NCI-H2107 treated with DMSO at 0.1 percent for 48 hours (cell line): Measurements from ENCODE around the gene HOXA1.

Experiments used
- DNase-seq: peaks from one replicate; lab custom pipeline; 2025; ENCODE audit not compliant: unreplicated experiment; lab: John Stamatoyannopoulos, UW

The HOXA1 gene

GRCh38 chr7:27116962-27117886, 21.4 kb upstream of the HOXA1 start:
- no peak for DNase-seq

GRCh38 chr7:27116031-27116961, 20.5 kb upstream of the HOXA1 start:
- DNase-seq, result no peak

- no peak for DNase-seq
Observed at GRCh38 chr7:27115221-27116026, 19.6 kb upstream of the HOXA1 start.

DNA sequence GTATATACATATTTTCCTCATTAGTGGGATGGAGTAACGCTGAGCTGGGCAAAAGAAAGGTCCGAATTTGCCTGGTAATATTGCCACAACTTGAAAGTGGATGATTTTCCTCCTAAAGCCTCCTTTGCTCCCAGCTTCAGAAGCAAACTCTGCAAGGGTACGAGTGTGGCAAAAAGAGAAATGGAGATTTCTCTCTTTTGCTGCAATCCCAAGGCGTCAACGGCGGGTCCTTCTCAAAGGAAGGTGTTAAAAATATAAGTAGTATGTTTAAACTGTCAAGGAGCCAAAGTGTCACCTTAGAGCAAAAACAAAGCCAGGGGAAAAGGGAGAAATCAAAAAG, 19.1 kb upstream of the HOXA1 start:
- DNase-seq, result no peak

GRCh38 chr7:27113991-27114769, 18.4 kb upstream of the HOXA1 start:
- no peak for DNase-seq

- DNase-seq, result no peak
Observed at GRCh38 chr7:27112955-27113949, 17.5 kb upstream of the HOXA1 start.

DNA sequence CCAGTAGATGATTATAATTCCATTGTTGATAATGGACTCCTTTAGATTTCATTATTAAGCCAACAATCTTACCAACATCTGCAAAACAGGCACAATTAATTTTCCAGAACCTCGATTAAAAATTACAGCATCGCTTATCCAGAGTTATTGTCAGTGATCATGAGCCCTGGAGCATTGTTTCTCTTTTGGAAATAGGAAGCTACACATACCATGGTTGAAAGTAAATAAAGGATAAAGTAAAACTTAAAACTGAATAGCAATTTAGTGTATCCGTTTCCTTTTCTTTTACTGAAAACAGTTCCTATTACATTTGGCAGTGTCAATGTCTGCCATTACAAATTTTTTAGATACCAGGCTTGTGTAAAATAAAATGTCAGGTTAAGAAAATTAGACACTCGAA, 16.6 kb upstream of the HOXA1 start:
- no peak for DNase-seq

DNA sequence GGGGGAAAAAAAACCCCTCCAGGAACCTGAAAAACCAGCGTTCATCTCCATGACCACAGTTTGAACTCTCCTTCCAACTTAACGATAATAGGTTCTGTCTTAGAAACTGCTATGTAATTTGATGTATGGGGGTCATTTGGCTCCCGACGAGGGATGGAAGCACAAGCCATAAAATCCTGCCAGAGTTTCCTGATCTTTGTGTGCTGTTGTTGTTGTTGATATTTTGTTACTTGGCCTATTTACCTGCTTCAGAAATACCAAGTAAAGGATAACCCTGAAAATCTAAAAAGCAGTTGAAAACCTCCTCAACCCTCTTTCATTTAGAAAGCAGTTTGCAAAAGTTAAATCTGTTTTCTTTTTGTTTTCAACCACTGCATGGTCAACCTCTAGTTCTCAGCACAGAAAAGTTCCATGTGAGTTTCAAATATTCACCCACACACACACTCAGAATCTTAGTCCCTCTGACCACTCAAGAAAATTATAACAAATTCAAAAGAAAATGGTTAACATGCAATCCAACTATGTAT, 16.0 kb upstream of the HOXA1 start:
- DNase-seq, result no peak

- DNase-seq, result no peak
Observed at GRCh38 chr7:27111042-27111750, 15.4 kb upstream of the HOXA1 start.

DNA sequence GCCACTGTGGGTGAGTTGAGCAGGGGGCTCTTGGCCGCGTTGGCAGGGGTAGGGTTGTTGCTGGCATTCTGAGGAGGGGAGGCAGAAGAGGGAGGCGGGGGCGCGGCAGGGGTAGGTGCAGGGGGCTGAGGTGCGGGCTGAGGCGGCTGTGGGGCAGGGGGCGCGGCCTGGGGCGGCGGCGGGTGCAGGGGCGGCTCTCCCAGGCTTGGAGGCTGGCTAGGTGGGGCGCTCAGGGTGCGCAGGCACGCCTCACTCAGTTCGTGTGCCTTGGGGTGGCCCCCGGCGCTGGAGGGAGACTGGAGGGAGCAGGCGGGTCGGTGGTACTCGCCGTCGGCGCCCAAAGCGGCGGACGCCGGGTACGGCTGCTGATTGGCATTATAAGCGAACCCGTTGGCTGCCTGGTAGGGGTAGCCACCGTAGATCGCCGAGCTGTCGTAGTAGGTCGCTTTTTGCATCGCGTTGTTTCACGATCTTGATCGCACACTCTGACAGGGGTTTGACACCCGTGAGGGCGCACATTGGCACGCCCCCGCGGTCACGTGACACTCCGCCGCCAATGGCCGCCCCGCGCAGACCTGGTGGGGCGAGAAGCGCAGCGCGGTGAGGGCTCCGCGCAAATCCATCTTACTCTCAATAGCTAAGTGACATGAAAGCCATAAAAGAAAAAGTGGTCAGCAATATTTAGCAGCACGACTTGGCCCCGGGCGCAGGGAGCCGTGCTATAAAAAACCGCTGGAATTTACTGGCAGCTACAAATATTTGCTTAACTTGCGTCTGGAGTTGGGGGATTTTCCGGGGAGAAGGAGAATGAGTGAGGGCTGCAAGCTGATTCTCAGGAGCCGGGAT, 14.6 kb upstream of the HOXA1 start:
- no peak for DNase-seq

- no peak for DNase-seq
Observed at GRCh38 chr7:27109466-27110185, 13.8 kb upstream of the HOXA1 start.

- no peak for DNase-seq
Observed at GRCh38 chr7:27108390-27109127, 12.8 kb upstream of the HOXA1 start.

DNA sequence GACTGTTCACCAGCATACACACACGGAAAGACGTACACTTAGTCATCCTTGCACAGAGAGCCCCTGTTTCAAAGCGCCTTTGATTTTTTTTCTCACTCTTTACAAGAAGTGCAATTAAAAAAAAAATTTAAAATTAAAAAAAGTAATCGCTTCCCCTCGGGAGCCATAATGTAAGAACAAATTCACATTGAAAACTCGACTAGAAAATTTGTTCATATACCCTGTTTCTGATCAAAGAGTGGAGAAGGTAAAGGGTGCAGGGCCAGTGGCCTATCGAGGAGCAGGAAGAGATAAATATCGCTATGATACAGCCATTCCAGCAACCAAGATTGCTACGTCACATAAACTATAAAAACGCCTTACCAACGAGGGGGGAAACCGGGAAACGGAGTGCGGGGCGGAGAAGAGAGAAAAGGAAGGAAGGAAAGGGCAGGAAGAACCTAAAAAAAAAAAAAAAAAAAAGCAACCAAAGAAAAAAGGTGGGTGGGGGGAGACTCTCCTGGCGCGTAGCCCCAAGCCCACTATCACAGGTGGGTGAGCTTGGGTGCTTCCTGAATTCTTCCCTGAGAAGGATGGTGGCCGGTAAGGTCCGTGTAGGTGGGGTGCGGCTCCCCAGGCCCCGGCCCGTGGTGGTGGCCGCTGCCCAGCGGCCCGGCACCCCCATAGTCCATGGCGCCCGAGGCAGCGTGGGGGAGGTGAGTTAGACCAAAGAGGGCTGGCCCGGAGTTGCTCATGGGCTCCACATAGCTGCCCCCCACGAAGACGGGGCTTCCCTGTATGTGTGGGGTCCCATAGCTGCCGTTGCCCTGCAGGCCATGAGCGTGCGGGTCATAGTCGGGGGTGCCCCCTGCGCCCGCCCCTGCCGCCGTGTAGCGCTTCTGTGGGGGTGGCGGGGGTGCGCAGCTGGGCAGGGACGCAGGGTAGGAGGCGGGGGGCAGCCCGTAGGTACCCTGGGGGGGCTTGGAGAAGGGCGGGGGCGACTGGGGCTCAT, 11.9 kb upstream of the HOXA1 start:
- no peak for DNase-seq

DNA sequence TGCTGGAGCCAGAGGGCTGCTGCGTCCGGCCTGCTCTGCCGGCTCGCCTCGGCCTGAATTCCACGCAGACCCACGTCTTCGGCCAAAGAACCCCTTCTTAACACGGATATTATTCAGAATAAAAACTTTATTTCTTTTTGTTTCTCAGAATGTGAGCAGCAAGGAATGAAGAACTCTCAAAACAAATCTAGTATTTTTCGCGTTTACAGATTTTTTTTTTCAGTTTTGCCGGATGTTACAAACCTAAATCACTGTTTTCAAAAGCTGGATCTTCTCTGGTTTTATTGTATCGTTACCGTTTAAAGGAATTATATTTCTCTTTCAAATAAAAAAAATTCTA, 11.1 kb upstream of the HOXA1 start:
- no peak for DNase-seq
